ENCODE measurements around the gene PPP1R13B. TPM values are rescaled to one million over a fixed set of nuclear protein-coding genes. Genes with fewer than 3 reads are reported as not detected.

The PPP1R13B gene
- polyA plus RNA-seq, 1 of the 3 experiments (the other 2 are of a cell fraction), result 5.7 TPM

DNA sequence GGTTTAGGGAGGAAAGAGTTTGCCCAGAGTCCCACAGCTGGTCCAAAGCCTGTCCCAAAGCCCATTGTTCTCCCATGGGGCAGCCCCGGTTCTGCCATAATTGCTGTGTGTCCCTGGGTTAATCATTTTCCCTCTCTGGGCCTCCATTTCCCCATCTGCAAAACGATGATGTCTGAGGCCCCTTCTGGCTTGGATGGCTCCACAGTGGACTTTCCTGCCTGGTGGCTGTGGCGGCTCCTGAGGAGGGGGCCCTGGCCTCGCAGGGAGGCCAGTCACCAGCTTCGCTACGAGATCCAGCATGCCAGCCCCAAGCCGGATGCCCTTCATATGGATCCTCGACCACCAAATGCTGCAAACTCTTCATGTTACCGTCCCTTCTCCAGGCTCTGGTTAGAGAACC lies 37.5 kb upstream of the PPP1R13B start:
- CTCF ChIA-PET, result interaction anchor here (0.7 to 1.6 kb wide), 3 partner anchors 25 to 59 kb away, joined by 3 to 4 read pairs (median 3); no protein-coding TSS in a partner anchor
- TF ChIP-seq CTCF (IDR thresholded peaks at IDR 0.05) (no peak), POLR2AphosphoS5 (IDR thresholded peaks at IDR 0.05; ENCODE audit: low read depth, low read length) (no peak), FOXJ3 (CRISPR knock-in tag; IDR thresholded peaks at IDR 0.05) (no peak), RCOR1 (IDR thresholded peaks at IDR 0.05; ENCODE audit: low read length) (no peak), MAX (IDR thresholded peaks at IDR 0.05; ENCODE audit: low read depth) (no peak), SIN3A (IDR thresholded peaks at IDR 0.05; ENCODE audit: borderline replicate concordance, low read depth, low read length) (no peak), NRF1 (IDR thresholded peaks at IDR 0.05; ENCODE audit: low read depth, low read length) (no peak), EZH2phosphoT487 (IDR thresholded peaks at IDR 0.05; ENCODE audit: borderline replicate concordance, low read depth) (no peak), MXI1 (IDR thresholded peaks at IDR 0.05; ENCODE audit: low read depth, low read length) (no peak), FOXM1 (IDR thresholded peaks at IDR 0.05; ENCODE audit: low read depth) (no peak), USF1 (IDR thresholded peaks at IDR 0.05; ENCODE audit: borderline replicate concordance, low read depth) (no peak), JUND (IDR thresholded peaks at IDR 0.05) (no peak), FOSL2 (IDR thresholded peaks at IDR 0.05; ENCODE audit: borderline replicate concordance, low read depth) (no peak)
- TF ChIP-seq, protein P1, sequence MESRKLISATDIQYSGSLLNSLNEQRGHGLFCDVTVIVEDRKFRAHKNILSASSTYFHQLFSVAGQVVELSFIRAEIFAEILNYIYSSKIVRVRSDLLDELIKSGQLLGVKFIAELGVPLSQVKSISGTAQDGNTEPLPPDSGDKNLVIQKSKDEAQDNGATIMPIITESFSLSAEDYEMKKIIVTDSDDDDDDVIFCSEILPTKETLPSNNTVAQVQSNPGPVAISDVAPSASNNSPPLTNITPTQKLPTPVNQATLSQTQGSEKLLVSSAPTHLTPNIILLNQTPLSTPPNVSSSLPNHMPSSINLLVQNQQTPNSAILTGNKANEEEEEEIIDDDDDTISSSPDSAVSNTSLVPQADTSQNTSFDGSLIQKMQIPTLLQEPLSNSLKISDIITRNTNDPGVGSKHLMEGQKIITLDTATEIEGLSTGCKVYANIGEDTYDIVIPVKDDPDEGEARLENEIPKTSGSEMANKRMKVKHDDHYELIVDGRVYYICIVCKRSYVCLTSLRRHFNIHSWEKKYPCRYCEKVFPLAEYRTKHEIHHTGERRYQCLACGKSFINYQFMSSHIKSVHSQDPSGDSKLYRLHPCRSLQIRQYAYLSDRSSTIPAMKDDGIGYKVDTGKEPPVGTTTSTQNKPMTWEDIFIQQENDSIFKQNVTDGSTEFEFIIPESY (IDR thresholded peaks at IDR 0.05; ENCODE audit: borderline replicate concordance, low read depth), result no peak
- TF ChIP-seq, protein P2, sequence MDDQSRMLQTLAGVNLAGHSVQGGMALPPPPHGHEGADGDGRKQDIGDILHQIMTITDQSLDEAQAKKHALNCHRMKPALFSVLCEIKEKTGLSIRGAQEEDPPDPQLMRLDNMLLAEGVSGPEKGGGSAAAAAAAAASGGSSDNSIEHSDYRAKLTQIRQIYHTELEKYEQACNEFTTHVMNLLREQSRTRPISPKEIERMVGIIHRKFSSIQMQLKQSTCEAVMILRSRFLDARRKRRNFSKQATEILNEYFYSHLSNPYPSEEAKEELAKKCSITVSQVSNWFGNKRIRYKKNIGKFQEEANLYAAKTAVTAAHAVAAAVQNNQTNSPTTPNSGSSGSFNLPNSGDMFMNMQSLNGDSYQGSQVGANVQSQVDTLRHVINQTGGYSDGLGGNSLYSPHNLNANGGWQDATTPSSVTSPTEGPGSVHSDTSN (IDR thresholded peaks at IDR 0.05), result no peak
- TF ChIP-seq, protein P3, sequence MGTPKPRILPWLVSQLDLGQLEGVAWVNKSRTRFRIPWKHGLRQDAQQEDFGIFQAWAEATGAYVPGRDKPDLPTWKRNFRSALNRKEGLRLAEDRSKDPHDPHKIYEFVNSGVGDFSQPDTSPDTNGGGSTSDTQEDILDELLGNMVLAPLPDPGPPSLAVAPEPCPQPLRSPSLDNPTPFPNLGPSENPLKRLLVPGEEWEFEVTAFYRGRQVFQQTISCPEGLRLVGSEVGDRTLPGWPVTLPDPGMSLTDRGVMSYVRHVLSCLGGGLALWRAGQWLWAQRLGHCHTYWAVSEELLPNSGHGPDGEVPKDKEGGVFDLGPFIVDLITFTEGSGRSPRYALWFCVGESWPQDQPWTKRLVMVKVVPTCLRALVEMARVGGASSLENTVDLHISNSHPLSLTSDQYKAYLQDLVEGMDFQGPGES (IDR thresholded peaks at IDR 0.05; ENCODE audit: low read depth, low read length), result no peak

More for the DNA sequence above, 37.5 kb upstream of the PPP1R13B start:
- no peak for DNase-seq
- Histone ChIP-seq H3K9me3 (no peaks in the 10 kb centered on the region), H3K4me2 (no peak overlapping the region), H3K4me1 (ENCODE audit: control insufficient read depth in 1 of 2, insufficient read depth in 2 of 2, low read depth in 1 of 2, low read length in 1 of 2) (peaks cover 0 to 38% of the 10 kb centered on the region in 2 experiments; a peak in 1 of 4 replicates), H3K9ac (no peak overlapping the region), H3K4me3 (ENCODE audit: low read depth in 2 of 2, low read length in 1 of 2) (no peak overlapping the region), H3K27ac (ENCODE audit: low read depth in 2 of 2, low read length in 1 of 2) (no peak overlapping the region), H3F3A (replicated peaks; ENCODE audit: insufficient read depth) (no peaks in the 10 kb centered on the region), H3K9me2 (no peaks in the 10 kb centered on the region), H3K27me3 (ENCODE audit: insufficient read depth) (no peaks in the 10 kb centered on the region), H3K36me3 (replicated peaks in 1 of 2; ENCODE audit: control insufficient read depth in 1 of 2, insufficient read depth in 2 of 2, low read length in 1 of 2) (no peaks in the 10 kb centered on the region), H2AFZ (ENCODE audit: low read depth) (no peak overlapping the region), H4K20me1 (ENCODE audit: insufficient read depth) (no peaks in the 10 kb centered on the region), H3K79me2 (ENCODE audit: insufficient read depth) (no peaks in the 10 kb centered on the region)
- WGBS (ENCODE audit: low lambda C conversion rate), result 83% methylated on average over 3 of the region's 9 CpGs
- POLR2A ChIA-PET, result no interaction called here
